ENCODE results near the gene EVC2.

GRCh38 chr4:5631352-5632065 lies 76.8 kb downstream of the EVC2 start:
- no peak for TF ChIP-seq CTCF (conservative IDR thresholded peaks at IDR 0.05 in 1 of 2, IDR thresholded peaks at IDR 0.05 in 1 of 2; ENCODE audit: low read depth in 1 of 2, low read length in 2 of 2)
- TF ChIP-seq EZH2 (IDR thresholded peaks at IDR 0.05; ENCODE audit: low read length, missing control alignments), result no peak
